Measurements from ENCODE around the gene RALA.
"Not testable (repeated sequence)": the region's sequence is repeated elsewhere in the genome, so short reads cannot be mapped to it uniquely, and the experiment has no call there.

RALA gene

DNA sequence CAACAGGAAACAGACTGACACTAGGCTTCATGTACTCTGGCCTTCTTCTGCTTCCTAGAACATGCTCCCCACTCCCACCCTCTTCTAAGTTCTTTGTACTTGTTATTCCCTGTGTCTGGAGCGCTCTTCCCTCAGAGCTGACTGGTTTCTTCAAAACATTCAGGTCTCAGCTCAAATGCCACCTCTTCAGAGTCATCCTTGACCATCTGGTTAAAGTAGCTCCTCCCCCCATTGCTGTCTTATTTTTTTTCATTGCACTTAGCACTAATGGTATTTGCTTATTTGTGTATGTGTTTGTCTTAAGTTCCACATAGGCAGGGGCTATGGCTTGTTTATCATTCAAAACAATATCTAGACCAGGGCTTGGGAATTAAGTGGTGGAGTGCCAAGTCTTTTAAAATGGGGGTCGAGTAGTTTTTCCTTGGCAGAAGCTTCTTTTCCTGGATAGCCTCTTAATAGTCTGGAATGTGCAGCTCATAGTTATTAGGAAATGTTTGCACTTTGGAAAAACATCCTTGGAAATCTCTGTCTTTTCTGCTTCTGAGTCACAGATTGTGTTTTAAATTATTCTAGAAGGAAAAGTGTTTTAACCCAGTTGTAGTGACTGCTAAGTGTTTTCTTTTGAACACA lies 60.0 kb downstream of the RALA start:
- DNase-seq (ENCODE audit: low read depth in 2 of 2), result no peak

DNA sequence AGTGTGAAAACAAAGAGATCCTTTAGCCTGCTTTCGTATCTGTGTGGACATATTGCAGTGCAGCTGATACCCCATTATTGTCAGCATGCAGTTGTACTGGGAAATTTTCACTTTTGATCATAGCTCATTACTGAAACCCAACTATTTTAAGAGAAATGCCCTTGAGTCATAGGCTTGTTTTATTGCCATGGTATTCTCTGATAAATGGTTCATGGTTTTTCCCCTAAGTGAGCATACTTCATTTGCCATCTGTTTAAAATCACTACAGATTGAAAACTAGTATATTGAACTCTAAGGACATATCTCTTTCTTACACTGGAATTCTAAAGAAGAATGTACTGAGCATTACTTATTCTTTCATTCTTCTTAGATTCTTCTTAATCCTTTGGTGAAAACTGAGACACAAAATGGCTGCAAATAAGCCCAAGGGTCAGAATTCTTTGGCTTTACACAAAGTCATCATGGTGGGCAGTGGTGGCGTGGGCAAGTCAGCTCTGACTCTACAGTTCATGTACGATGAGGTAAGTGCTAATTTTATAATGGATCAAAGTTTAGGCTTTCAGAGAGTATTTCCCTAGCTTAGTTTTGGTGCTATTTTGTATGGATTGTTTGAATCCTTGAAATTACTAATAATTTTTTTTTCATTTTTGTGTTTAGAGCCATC lies 63.0 kb downstream of the RALA start:
- no peak for DNase-seq (ENCODE audit: low read depth in 2 of 2)

- DNase-seq (ENCODE audit: low read depth in 2 of 2), result no peak
Observed at GRCh38 chr7:39688611-39689480, 65.5 kb downstream of the RALA start.

GRCh38 chr7:39691821-39692220 lies 68.4 kb downstream of the RALA start:
- DNase-seq (ENCODE audit: low read depth in 2 of 2), result no peak

GRCh38 chr7:39693086-39693485 lies 69.7 kb downstream of the RALA start:
- not testable (repeated sequence) for DNase-seq (ENCODE audit: low read depth in 2 of 2)

DNA sequence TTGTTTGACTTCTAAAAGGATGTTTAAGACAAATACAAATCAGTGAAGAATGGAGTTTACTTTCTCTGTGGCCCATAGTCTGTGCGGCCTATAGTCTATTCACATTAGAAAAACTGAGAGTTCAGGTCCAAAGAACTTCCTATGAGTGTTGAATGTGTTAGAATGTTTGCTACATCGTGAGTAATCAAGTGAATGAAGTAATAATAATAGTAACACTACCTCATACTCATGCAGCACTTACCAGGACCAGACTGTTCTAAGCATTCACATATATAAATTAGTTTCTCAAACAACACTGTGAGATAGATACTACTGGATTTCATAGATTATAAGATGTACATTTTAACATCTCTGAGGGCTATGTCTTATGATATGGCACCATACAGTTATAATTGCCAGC lies 70.4 kb downstream of the RALA start:
- no peak for DNase-seq (ENCODE audit: low read depth in 2 of 2)

GRCh38 chr7:39695852-39696586 lies 72.6 kb downstream of the RALA start:
- DNase-seq (ENCODE audit: low read depth in 2 of 2), result no peak

GRCh38 chr7:39696631-39697030 lies 73.3 kb downstream of the RALA start:
- DNase-seq (ENCODE audit: low read depth in 2 of 2), result no peak

DNA sequence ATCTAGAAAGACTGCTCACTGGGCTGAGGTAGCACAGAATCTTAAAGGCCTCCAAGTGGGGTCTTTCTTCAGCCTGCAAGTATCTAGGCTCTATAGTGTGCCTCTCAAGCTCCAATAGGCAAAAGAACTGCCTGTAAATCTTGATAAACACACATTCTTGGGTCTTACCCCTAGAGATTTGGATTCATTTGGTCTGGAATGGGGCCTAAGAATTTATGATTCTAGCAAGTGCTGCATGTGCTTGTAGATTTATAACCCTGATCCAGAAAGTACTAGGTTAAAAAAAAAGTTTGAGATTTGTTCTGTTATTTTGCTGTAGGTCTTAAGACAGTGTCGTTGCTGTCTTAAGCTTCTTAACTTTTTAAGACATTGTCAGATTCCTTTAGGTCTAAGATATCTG lies 74.1 kb downstream of the RALA start:
- no peak for DNase-seq (ENCODE audit: low read depth in 2 of 2)

- no peak for DNase-seq (ENCODE audit: low read depth in 2 of 2)
Observed at GRCh38 chr7:39700165-39700564, 76.8 kb downstream of the RALA start.

DNA sequence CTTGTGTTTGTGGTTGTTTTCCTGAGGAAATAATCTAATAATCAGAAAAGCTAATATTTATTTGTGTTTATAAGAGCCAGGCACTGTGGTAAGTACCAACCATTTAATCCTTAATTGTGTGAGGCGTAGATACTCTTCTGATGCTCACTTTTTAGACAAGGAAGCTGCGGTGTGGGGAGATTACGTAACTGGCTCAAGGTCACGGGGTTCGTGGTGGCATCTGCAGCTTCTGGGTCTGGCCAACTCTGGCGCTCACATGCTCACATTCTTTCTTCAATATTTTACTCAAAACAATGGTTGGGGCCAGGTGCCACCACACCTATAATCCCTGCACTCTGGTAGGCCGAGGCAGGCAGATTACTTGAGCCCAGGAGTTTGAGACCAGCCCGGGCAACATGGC lies 77.6 kb downstream of the RALA start:
- DNase-seq (ENCODE audit: low read depth in 2 of 2), result no peak

- DNase-seq (ENCODE audit: low read depth in 2 of 2), result no peak
Observed at GRCh38 chr7:39702133-39702532, 78.8 kb downstream of the RALA start.

DNA sequence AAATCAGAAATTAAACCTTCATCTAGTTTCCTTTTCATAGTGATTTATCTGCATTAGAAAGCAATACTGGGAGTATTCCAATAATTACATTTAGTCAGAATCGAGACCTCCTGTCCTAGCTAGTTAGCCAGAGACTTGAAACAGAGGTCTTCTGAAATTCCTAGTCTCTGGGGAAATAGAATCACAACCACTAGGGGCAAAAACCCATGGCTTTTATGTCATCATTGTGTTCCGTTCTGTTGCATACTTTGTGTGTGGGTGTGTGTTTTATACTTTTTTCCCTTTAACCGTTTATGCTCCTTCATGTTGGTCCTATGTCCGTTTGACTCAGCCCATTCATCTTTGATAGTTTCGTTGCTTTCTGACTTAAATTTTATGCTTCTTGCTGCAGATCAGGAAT lies 79.8 kb downstream of the RALA start:
- DNase-seq (ENCODE audit: low read depth in 2 of 2), result no peak

GRCh38 chr7:39709029-39709428 lies 85.7 kb downstream of the RALA start:
- no peak for DNase-seq (ENCODE audit: low read depth in 2 of 2)

DNA sequence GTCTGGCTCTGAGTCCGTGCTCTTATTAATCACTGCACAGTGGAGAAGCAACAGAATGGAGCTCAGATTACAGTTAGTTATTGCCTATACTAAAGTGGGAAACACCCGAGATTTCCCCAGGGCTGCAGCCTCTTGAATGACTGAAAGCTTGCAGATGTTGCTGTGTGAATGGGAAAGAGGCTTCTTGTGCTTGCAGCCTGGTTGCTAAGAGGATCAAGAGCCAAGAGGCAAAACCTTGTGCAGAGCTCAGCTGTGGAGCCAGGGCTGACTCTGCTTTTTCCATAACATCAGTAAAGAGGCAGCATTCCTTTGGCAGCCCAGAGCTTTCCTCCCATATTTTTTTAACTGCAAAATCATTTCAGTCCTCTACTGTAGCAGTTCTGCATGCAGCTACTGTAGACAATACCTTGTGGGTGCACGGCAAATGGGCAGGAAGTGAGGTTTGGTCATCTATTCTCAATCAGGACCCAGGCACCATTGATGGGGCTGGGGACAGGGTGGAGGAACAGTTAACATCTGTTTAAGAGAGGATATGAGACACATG lies 86.5 kb downstream of the RALA start:
- no peak for DNase-seq (ENCODE audit: low read depth in 2 of 2)

DNA sequence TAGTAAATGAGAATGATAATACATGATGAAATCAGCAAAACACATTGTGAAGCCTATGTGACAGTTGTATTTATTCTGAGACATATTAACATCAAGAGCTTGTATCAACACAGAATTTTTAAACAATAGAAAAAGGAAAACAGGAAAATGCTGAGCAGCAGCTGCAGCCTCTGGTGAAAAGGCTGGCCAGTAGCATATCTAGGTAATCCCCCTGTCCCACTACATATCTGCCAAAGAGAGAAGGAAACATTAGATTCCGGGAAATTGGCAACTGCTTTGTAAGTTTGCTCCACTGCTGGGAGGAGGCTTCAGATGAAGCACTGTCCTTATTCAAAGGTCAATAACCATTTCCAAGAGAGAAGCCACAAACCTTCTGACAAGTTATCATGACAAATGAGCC lies 89.4 kb downstream of the RALA start:
- no peak for DNase-seq (ENCODE audit: low read depth in 2 of 2)

GRCh38 chr7:39714447-39715091 lies 91.2 kb downstream of the RALA start:
- DNase-seq (ENCODE audit: low read depth in 2 of 2), result no peak

DNA sequence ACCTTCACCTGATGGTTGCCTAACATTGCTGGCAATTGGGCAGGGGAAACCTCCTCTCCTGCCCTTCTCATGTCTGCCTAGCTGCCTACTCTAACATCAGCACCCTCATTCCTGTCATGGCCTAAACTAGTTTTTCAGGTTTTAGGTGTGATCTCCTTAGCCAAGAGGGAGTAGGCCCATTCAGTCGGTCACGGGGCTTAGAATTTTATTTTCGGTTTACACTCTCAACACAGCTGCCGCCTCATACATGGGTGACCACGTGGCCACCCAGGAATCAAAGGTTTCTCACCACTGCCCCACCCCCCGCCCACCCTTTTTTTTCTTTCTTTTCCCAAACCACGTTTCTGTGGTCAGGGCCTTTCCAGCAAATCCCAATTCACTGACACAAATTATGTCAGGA lies 97.2 kb downstream of the RALA start:
- no peak for DNase-seq (ENCODE audit: low read depth in 2 of 2)

DNA sequence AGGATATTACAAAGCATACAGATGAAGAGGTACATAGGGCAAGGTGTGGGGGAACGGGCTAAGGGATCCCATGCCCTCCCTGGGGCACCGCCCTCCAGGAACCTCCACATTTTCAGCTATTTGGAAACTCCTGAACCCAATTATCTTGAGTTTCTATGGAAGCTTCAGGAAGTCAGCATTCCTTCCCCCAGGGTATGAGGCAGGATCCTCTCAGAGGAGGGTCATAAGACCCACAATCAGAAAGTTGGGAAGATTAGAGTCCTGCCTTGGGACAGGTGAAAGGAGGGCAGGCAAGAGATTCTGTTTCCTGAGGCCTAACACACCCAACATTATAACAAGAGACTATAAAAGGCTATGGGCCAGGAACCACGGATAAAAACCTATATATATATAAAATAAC lies 98.0 kb downstream of the RALA start:
- DNase-seq (ENCODE audit: low read depth in 2 of 2), result no peak

DNA sequence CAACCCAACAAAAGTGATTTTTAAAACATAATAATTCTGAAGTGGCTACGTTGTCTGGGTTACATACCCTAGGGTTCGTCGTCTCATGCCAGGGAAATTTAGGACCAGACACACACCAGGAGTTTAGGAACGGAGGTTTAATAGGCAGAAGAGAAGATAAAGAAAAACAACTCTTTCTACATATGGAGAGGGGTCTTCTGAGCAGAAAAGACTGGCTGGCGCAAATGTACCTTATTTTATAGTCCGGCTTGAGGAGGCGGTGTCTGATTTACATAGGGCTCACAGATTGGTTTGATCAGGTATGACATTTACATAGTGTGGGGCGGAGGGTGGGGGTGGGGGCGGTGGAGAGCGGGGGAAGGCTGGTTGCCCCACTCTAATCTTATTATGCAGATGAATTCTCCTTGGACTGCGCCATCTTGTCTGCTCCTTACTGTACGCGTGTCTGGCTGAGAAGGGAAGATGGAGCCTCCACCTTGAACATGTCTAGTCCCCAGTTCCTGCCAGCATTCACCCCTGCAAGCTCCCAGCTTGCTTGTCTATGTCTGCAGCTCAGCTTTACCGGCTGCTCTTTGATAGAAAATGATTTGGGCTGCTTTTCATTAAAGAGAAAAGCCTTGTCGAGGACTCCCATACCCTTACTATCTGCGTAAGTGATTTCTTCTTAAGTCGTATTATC lies 98.7 kb downstream of the RALA start:
- no peak for DNase-seq (ENCODE audit: low read depth in 2 of 2)
